Fibroblast of mammary gland (primary cell): ENCODE measurements around the gene VWA1.

Source experiments
- DNase-seq: peaks from one replicate; pipeline ENCODE4 v3.0.0-alpha.2; 2010; ENCODE audit warnings: low read depth
- H3K4me3 ChIP-seq: 2 replicates; pipeline ENCODE4 v1.5.1; 2011; ENCODE audit warnings: low read depth, mild to moderate bottlenecking, low read length, moderate library complexity; ENCODE audit not compliant: control insufficient read depth
- TF ChIP-seq, protein P1 (sequence below): conservative IDR thresholded peaks from 2 replicates; pipeline ENCODE4 v1.5.1; 2011; ENCODE audit warnings: low read depth, low read length, inconsistent platforms; ENCODE audit not compliant: control insufficient read depth, insufficient read depth

The VWA1 gene

DNA sequence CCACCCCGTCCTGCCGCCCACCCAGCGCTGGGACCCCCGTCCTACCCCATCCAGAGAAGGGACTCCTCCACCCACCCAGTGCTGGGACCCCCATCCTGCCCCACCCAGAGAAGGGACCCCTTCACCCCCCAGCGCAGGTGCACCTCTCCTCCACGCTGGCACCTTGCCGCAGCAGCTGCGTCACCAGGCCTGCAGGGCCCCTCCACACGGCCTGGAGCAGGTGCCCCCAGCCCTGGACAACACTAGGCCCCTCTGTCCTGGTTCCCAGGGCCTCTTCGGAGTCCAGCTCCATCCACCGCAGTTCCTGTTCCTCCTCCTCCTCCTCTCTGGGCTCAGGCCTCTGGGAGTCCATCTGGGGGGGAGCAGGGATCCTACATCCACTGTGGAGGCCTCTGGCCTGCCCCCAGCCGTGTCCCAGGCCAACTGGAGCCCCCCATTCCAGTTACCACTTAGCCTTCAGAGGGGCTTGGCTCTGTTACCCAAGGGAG is 14.8 kb upstream of the VWA1 start:
- H3K4me3 ChIP-seq = no peak overlapping the region
- TF ChIP-seq, protein P1, sequence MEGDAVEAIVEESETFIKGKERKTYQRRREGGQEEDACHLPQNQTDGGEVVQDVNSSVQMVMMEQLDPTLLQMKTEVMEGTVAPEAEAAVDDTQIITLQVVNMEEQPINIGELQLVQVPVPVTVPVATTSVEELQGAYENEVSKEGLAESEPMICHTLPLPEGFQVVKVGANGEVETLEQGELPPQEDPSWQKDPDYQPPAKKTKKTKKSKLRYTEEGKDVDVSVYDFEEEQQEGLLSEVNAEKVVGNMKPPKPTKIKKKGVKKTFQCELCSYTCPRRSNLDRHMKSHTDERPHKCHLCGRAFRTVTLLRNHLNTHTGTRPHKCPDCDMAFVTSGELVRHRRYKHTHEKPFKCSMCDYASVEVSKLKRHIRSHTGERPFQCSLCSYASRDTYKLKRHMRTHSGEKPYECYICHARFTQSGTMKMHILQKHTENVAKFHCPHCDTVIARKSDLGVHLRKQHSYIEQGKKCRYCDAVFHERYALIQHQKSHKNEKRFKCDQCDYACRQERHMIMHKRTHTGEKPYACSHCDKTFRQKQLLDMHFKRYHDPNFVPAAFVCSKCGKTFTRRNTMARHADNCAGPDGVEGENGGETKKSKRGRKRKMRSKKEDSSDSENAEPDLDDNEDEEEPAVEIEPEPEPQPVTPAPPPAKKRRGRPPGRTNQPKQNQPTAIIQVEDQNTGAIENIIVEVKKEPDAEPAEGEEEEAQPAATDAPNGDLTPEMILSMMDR = no peak
- DNase-seq = no peak

DNA sequence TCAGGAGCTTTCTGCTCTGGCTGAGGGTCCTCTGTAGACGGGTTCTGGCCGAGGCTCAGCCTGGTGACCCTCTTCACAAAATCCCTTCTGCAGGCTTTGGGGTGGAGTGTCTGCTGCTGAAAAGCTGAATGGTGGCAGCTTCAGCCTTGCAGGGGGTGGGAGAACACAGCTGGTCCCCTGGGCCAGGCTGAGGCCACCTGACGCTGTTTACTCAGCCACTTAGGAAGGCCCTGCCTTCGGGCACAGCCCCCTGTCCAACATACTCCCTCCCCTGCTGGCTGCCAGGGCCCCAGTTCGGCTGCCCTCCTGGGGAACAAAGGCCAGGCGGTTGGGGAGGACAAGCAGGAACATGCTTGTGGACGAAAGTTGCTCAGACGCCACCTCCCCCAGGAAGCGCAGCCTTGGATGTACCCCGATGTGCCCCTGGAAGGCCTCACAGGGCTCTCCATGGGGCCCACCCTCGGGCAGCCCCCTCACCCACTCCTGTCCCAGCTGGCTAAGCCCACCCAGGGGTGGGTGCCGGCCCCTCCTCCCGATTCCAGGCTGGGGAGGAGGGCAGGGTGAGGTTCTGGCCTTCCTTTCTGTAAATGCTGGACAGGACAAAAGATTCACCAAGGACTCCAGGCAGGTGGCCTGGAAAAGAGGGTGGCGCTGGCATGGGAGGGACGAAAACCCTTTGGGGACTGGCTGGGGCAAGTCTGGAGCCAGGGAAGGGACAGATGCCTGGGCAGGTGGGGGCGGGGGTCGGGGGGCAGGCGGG is 14.2 kb upstream of the VWA1 start, which contains the start of gene ANKRD65:
ANKRD65 (minus strand) TSS at position 130 of the 760 bp plus-strand sequence. CDS start 271 bp downstream, outside the sequence.
- H3K4me3 ChIP-seq = no peak within 1 kb of the TSS
- TF ChIP-seq, protein P1 = no peak

DNA sequence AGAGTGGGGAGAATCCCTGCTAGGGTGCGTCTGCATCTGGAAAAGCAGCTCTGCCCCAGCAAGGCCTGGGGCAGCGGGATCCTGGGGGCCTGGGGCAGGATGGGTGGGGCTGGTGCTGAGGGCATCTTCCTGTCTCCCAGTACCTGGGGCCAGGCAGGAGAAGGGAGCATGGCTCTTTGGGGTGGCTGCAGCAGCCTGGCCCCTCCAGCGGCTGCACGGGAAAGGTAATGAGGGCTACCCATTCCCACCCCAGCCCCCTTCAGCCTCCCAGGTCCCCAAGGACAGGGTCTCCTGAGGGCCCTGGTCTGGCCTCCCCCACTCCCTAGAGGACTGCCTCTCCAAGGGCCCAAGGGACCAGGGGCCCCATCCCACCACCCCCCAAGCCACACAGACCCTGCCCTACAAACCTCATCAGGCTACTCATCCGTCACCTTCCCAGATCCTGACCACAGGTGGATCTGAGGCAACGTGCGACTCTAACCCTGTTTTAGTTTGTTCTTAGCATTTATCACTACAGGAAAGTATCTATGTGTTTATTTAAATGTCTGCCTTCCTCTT is 13.5 kb upstream of the VWA1 start:
- TF ChIP-seq, protein P1 = no peak
- no peak overlapping the region for H3K4me3 ChIP-seq
- DNase-seq = no peak

More for the DNA sequence above, 14.2 kb upstream of the VWA1 start, which contains the start of gene ANKRD65:
- no peak for DNase-seq

DNA sequence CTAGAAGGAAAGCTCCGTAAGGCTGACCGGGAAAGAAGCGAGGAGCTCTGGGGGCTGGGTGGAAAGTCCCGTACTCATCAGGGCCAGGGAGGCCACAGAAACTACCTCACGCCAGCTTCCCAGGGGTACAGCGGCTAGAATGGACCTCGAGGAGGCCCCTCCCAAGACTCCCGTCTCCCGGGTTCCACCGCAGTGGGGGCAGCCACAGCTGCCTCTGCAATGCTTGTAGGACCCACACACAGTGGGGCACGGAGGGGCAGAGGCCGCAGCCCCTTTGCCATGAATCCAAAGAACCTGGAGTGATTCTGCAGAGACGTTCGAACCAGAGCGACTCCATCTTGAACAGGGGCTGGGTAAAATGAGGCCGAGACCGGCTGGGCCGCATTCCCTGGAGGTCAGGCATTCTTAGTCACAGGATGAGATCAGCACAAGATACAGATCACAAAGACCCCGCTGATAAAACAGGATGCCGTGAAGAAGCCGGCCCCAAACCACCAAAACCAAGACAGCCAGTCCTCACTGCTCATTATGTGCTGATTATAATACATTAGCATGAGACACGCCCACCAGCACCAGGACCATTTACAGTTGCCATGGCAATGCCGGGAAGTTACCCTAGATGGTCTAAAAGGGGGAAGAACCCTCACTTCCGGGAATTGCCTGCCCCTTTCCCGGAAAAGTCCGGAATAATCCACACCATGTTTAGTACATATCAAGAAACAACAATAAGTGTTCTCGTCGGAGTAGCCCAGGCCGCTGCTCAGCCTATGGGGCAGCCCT is 12.8 kb upstream of the VWA1 start:
- no peak overlapping the region for H3K4me3 ChIP-seq
- TF ChIP-seq, protein P1 = no peak
- DNase-seq = no peak

DNA sequence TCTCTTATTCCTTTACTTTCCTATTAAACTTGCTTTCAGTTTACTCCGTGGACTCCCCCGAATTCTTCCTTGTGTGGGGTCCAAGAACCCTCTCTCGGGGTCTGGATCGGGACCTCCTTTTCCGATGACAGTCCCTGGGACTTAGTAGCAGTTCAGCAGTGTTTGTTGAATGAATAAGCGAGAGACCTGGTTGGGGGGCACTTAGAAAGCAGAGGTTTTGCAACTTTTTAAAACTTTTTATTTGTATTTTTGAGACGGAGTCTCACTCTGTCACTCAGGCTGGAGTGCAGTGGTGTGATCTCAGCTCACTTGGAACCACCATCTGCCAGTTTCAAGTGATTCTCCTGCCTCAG is 12.3 kb upstream of the VWA1 start:
- TF ChIP-seq, protein P1 = no peak
- no peak overlapping the region for H3K4me3 ChIP-seq
- DNase-seq = no peak

DNA sequence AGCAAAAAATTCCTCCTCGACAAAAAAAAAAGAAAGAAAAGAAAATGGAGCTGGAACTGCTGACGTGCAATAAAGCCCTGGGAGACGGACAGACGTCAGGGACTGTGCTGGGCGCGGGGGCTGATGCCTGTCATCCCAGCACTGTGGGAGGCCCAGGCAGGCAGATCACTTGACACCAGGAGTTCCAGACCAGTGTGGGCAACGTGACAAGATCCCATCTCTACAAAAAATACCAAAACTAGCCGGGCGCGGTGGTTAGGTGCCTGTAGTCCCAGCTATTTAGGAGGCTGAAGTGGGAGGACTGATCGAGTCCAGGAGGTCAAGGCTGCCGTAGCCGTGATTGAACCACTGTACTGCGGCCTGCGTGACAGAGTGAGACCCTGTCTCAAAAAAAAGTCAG is 10.8 kb upstream of the VWA1 start:
- no peak overlapping the region for H3K4me3 ChIP-seq
- no peak for DNase-seq
- TF ChIP-seq, protein P1 = no peak
